K562 (cell line): ENCODE results near the gene CNOT4. TPM values are rescaled to one million over a fixed set of nuclear protein-coding genes. Genes with fewer than 3 reads are reported as not detected.
A peak's percentile ranks its signal among the peaks of the same experiment; 100 is the strongest.

Experiments used
- FOXK2 ChIP-seq, 2 experiments: fragments of 450-650 bp; IDR thresholded peaks in 1 of 2; conservative IDR thresholded peaks in 1 of 2; 2 replicates each; pipeline ENCODE4 v1.6.1; 2016; ENCODE audit warnings: low read depth in 2 of 2, mild to moderate bottlenecking in 1 of 2
- GTF2A2 ChIP-seq: IDR thresholded peaks from 2 replicates; pipeline ENCODE4 v1.6.1; 2016; ENCODE audit warnings: mild to moderate bottlenecking, missing genetic modification characterization, missing compliant biosample characterization
- IRF2 ChIP-seq: sonication (generic); formaldehyde crosslinking; IDR thresholded peaks from 2 replicates; pipeline ENCODE4 v1.8.1; 2022; ENCODE audit warnings: mild to moderate bottlenecking, missing genetic modification reagents
- KDM1A ChIP-seq, 2 experiments: fragments of 450-650 bp; IDR thresholded peaks; 2 replicates each; pipeline ENCODE4 v1.6.1; 2016; ENCODE audit warnings: mild to moderate bottlenecking in 2 of 2
- SAFB ChIP-seq: fragments of 200-400 bp; formaldehyde crosslinking; IDR thresholded peaks from 2 replicates; pipeline ENCODE4 v1.6.1; 2017; ENCODE audit warnings: low read depth, low read length, borderline replicate concordance
- SIN3A ChIP-seq, 2 experiments: fragments of 150-350 bp in 1 of 2; IDR thresholded peaks; 2 replicates each; pipeline ENCODE4 v1.6.1; 2011 to 2016; ENCODE audit warnings: borderline replicate concordance in 2 of 2, low read depth in 2 of 2, low read length in 2 of 2, mild to moderate bottlenecking in 2 of 2, moderate library complexity in 2 of 2; ENCODE audit not compliant: control insufficient read depth in 1 of 2
- SMARCA5 ChIP-seq: fragments of 450-650 bp; IDR thresholded peaks from 2 replicates; pipeline ENCODE4 v1.6.1; 2016
- ZBTB7A ChIP-seq: IDR thresholded peaks from 2 replicates; pipeline ENCODE4 v1.6.1; 2011; ENCODE audit warnings: low read depth, mild to moderate bottlenecking, low read length, moderate library complexity, borderline replicate concordance; ENCODE audit not compliant: control insufficient read depth
- ZEB2 ChIP-seq: fragments of 450-650 bp; IDR thresholded peaks from 2 replicates; pipeline ENCODE4 v1.6.1; 2016
- ZNF282 ChIP-seq: sonication (generic); formaldehyde crosslinking; IDR thresholded peaks from 2 replicates; pipeline ENCODE4 v1.8.1; 2023; ENCODE audit warnings: missing genetic modification reagents
- ZNF740 ChIP-seq, 3 experiments: fragments of 200-800 bp in 1 of 3; sonication (Bioruptor generic) in 1 of 3; sonication (generic) in 1 of 3; formaldehyde crosslinking in 1 of 3; IDR thresholded peaks; 2 replicates each; pipeline versions ENCODE4 v1.6.1 to v1.8.0; 2016 to 2022; ENCODE audit warnings: mild to moderate bottlenecking in 2 of 3, missing compliant biosample characterization in 2 of 3, missing genetic modification characterization in 2 of 3, missing genetic modification reagents in 1 of 3
- polyA plus RNA-seq, 8 experiments: library from polyadenylated mRNA; depleted of rRNA in 4 of 8; stranded (reverse) in 5 of 8; unstranded in 3 of 8; fragments of >200 nt; fragmentation: Nextera tagmentation in 2 of 8; fragmentation: Illumina TruSeq in 1 of 8; extraction: Ambion mirVana in 2 of 8; extraction: Trizol in 1 of 8; gene quantifications; 2 replicates each; pipeline versions ENCODE4 v1.2.1 to v1.2.3, GENCODE V29; 2011 to 2014; ENCODE audit warnings: inconsistent platforms in 1 of 8, missing spikeins in 1 of 8
- total RNA-seq, 7 experiments: library from RNA; depleted of rRNA in 6 of 7; stranded (reverse); fragments of >200 nt in 6 of 7; fragmentation: Illumina TruSeq in 2 of 7; extraction: Trizol in 2 of 7; gene quantifications; 2 replicates each; pipeline versions ENCODE4 v1.2.1 to v1.2.3, GENCODE V29; 2011 to 2021; ENCODE audit warnings: low replicate concordance in 1 of 7

Gene CNOT4
- total and polyA plus RNA-seq, 9 of the 15 experiments (the other 6 are each of a cell fraction or from before 2014, with no cell fraction given) = 8.6 to 24.1 (median 15.4) TPM

GRCh38 chr7:135509589-135509838 lies 388 bp downstream of the CNOT4 start (continued):
- TF ChIP-seq ZNF740 (CRISPR knock-in tag; IDR thresholded peaks at IDR 0.05) = no peak
- TF ChIP-seq ZNF740 (tag; IDR thresholded peaks at IDR 0.05) = 0 out of 4 replicates have a peak, but pooled peaks of 1 of the 2 experiments have one; percentile 92
- no peak for TF ChIP-seq SIN3A (IDR thresholded peaks at IDR 0.05; ENCODE audit: borderline replicate concordance in 2 of 2, control insufficient read depth in 1 of 2, low read depth in 2 of 2, low read length in 2 of 2)
- TF ChIP-seq KDM1A (IDR thresholded peaks at IDR 0.05) = no peak
- TF ChIP-seq SAFB = no peak
- TF ChIP-seq IRF2 = no peak
- 0 out of 2 replicates have a peak, but pooled peaks have one; percentile 8 for TF ChIP-seq SMARCA5
- TF ChIP-seq ZBTB7A = peak; percentile 24; the same call in 1 of the 2 replicates
- 0 out of 4 replicates have a peak, but pooled peaks of 1 of the 2 experiments have one; percentile 29 for TF ChIP-seq FOXK2 (conservative IDR thresholded peaks at IDR 0.05 in 1 of 2, IDR thresholded peaks at IDR 0.05 in 1 of 2; ENCODE audit: low read depth in 2 of 2)
- no peak; the same call in 1 of the 2 replicates for TF ChIP-seq ZEB2
- TF ChIP-seq ZNF282 (CRISPR knock-in tag) = 0 out of 2 replicates have a peak, but pooled peaks have one; percentile 46
- peak; percentile 57 for TF ChIP-seq GTF2A2 (tag)
